NCI-H748 (cell line): ENCODE data around the gene TEX28.
"Not testable (repeated sequence)": the region's sequence is repeated elsewhere in the genome, so short reads cannot be mapped to it uniquely, and the experiment has no call there.

Source experiments
- DNase-seq: peaks from one replicate; lab custom pipeline; 2025; ENCODE audit not compliant: unreplicated experiment; lab: John Stamatoyannopoulos, UW

Gene TEX28

GRCh38 chrX:154248076-154248475 lies 46.8 kb downstream of the TEX28 start:
- DNase-seq: not testable (repeated sequence)

- DNase-seq: not testable (repeated sequence)
Observed at GRCh38 chrX:154247377-154248045, 47.4 kb downstream of the TEX28 start.

- not testable (repeated sequence) for DNase-seq
Observed at GRCh38 chrX:154239982-154240503, 54.9 kb downstream of the TEX28 start.

- DNase-seq: not testable (repeated sequence)
Observed at GRCh38 chrX:154238939-154239559, 55.9 kb downstream of the TEX28 start.

GRCh38 chrX:154233620-154234019 lies 61.3 kb downstream of the TEX28 start:
- not testable (repeated sequence) for DNase-seq

GRCh38 chrX:154231443-154231842 lies 63.5 kb downstream of the TEX28 start:
- DNase-seq: not testable (repeated sequence)

- DNase-seq: not testable (repeated sequence)
Observed at GRCh38 chrX:154226706-154227105, 68.2 kb downstream of the TEX28 start.

- not testable (repeated sequence) for DNase-seq
Observed at GRCh38 chrX:154225292-154225691, 69.6 kb downstream of the TEX28 start.
